Fibroblast of lung (primary cell): ENCODE results near the gene CHST11. TPM values are rescaled to one million over a fixed set of nuclear protein-coding genes. Genes with fewer than 3 reads are reported as not detected.

Source experiments
- DNase-seq, 2 donors: peaks; one replicate each; pipeline versions ENCODE4 v3.0.0 to v3.0.0-alpha.2; 2010; ENCODE audit warnings: low read depth in 2 of 2
- H2AFZ ChIP-seq: 2 replicates; pipeline ENCODE4 v1.5.1; 2012; ENCODE audit warnings: low read length, control low read depth, inconsistent platforms
- H3K27ac ChIP-seq: 2 replicates; pipeline ENCODE4 v1.5.1; 2011; ENCODE audit warnings: low read length, control low read depth; ENCODE audit not compliant: insufficient read depth
- H3K27me3 ChIP-seq: 2 replicates; pipeline ENCODE4 v1.5.1; 2011; ENCODE audit warnings: mild to moderate bottlenecking, low read length; ENCODE audit not compliant: control insufficient read depth, insufficient read depth
- H3K36me3 ChIP-seq: 2 replicates; pipeline ENCODE4 v1.5.1; 2011; ENCODE audit warnings: low read length; ENCODE audit not compliant: control insufficient read depth, insufficient read depth
- H3K4me1 ChIP-seq: 2 replicates; pipeline ENCODE4 v1.5.1; 2011; ENCODE audit warnings: low read length; ENCODE audit not compliant: control insufficient read depth, insufficient read depth; ENCODE audit errors: extremely low read depth
- H3K4me2 ChIP-seq: 2 replicates; pipeline ENCODE4 v1.5.1; 2011; ENCODE audit warnings: low read length, control low read depth; ENCODE audit not compliant: insufficient read depth; ENCODE audit errors: extremely low read depth
- H3K4me3 ChIP-seq, 4 experiments: fragments of 200-600 bp in 1 of 4; sonication (generic) in 1 of 4; replicated peaks in 1 of 4; 2 replicates each; pipeline ENCODE4 v1.5.1; 2011 to 2016; ENCODE audit warnings: low read length in 4 of 4, low read depth in 3 of 4, mild to moderate bottlenecking in 3 of 4, control low read depth in 2 of 4, inconsistent platforms in 1 of 4, mixed read lengths in 1 of 4; ENCODE audit not compliant: insufficient read depth in 1 of 4; ENCODE audit errors: control extremely low read depth in 1 of 4
- H3K79me2 ChIP-seq: 2 replicates; pipeline ENCODE4 v1.5.1; 2012; ENCODE audit warnings: mild to moderate bottlenecking, low read length, inconsistent platforms; ENCODE audit not compliant: control insufficient read depth, insufficient read depth
- H3K9ac ChIP-seq: 2 replicates; pipeline ENCODE4 v1.5.1; 2011; ENCODE audit warnings: mild to moderate bottlenecking, low read length, control low read depth; ENCODE audit not compliant: insufficient read depth
- H3K9me3 ChIP-seq: 2 replicates; pipeline ENCODE4 v1.5.1; 2012; ENCODE audit warnings: low read depth, low read length; ENCODE audit not compliant: control insufficient read depth, insufficient read depth
- H4K20me1 ChIP-seq: 2 replicates; pipeline ENCODE4 v1.5.1; 2011; ENCODE audit warnings: low read length; ENCODE audit not compliant: control insufficient read depth, insufficient read depth; ENCODE audit errors: extremely low read depth
- CTCF ChIP-seq, 2 donors: IDR thresholded peaks in 1 of 2; conservative IDR thresholded peaks in 1 of 2; 1 replicate in 1 of 2; 2 replicates in 1 of 2; pipeline ENCODE4 v1.5.1; 2011 to 2012; ENCODE audit warnings: low read length in 2 of 2, control low read depth in 1 of 2, inconsistent platforms in 1 of 2, low read depth in 1 of 2, mild to moderate bottlenecking in 1 of 2
- EZH2 ChIP-seq: IDR thresholded peaks from 2 replicates; pipeline ENCODE4 v1.5.1; 2012; ENCODE audit warnings: low read length, control low read depth, mild to moderate bottlenecking; ENCODE audit errors: missing control alignments
- polyA plus RNA-seq, 2 donors: library from polyadenylated mRNA; depleted of rRNA in 1 of 2; stranded (reverse) in 1 of 2; unstranded in 1 of 2; fragments of >200 nt; gene quantifications; 2 replicates each; pipeline ENCODE4 v1.2.1, GENCODE V29; 2011 to 2012; ENCODE audit warnings: missing spikeins in 1 of 2
- total RNA-seq: library from RNA; depleted of rRNA; stranded (reverse); fragments of >200 nt; gene quantifications from 2 replicates; pipeline ENCODE4 v1.2.1, GENCODE V29; 2014

CHST11 gene
- total and polyA plus RNA-seq, 2 donors (not counting 1 experiment from before 2014, with no cell fraction given): 3.5 to 9.1 TPM

- no peaks in the 10 kb centered on the region for H3K79me2 ChIP-seq
- H2AFZ ChIP-seq: no peak overlapping the region
- H4K20me1 ChIP-seq: no peaks in the 10 kb centered on the region
- TF ChIP-seq CTCF (conservative IDR thresholded peaks at IDR 0.05 in 1 of 2, IDR thresholded peaks at IDR 0.05 in 1 of 2; ENCODE audit: low read depth in 1 of 2, low read length in 2 of 2): no peak
- H3K4me3 ChIP-seq: no peak overlapping the region
- H3K4me2 ChIP-seq: no peak overlapping the region
- H3K9ac ChIP-seq: no peak overlapping the region
- H3K27me3 ChIP-seq: no peaks in the 10 kb centered on the region
- H3K4me1 ChIP-seq: no peaks in the 10 kb centered on the region
- no peaks in the 10 kb centered on the region for H3K36me3 ChIP-seq
- H3K27ac ChIP-seq: no peak overlapping the region
- no peaks in the 10 kb centered on the region for H3K9me3 ChIP-seq
- DNase-seq: no peak
Observed at GRCh38 chr12:104622928-104623327, 166.2 kb downstream of the CHST11 start.

- Histone ChIP-seq H3K4me2 (no peak overlapping the region), H3K4me1 (no peaks in the 10 kb centered on the region), H3K79me2 (no peaks in the 10 kb centered on the region)
Observed at GRCh38 chr12:104623883-104624282, 167.1 kb downstream of the CHST11 start.

GRCh38 chr12:104624529-104624928 is 167.8 kb downstream of the CHST11 start:
- TF ChIP-seq EZH2 (no peak), CTCF (conservative IDR thresholded peaks at IDR 0.05 in 1 of 2, IDR thresholded peaks at IDR 0.05 in 1 of 2; ENCODE audit: low read depth in 1 of 2, low read length in 2 of 2) (no peak)
- Histone ChIP-seq H3K4me1 (no peaks in the 10 kb centered on the region), H3K4me2 (no peak overlapping the region), H3K9ac (no peak overlapping the region), H3K79me2 (no peaks in the 10 kb centered on the region), H2AFZ (no peak overlapping the region), H3K4me3 (no peak overlapping the region), H4K20me1 (no peaks in the 10 kb centered on the region), H3K27ac (no peak overlapping the region), H3K36me3 (no peaks in the 10 kb centered on the region), H3K27me3 (no peaks in the 10 kb centered on the region), H3K9me3 (no peaks in the 10 kb centered on the region)
- no peak for DNase-seq

More at GRCh38 chr12:104623883-104624282, 167.1 kb downstream of the CHST11 start:
- Histone ChIP-seq H3K27me3 (no peaks in the 10 kb centered on the region), H3K4me3 (no peak overlapping the region), H2AFZ (no peak overlapping the region), H3K36me3 (no peaks in the 10 kb centered on the region), H3K9me3 (no peaks in the 10 kb centered on the region), H3K27ac (no peak overlapping the region), H4K20me1 (no peaks in the 10 kb centered on the region), H3K9ac (no peak overlapping the region)
- no peak for DNase-seq
- TF ChIP-seq EZH2: no peak
